Ramos (cell line): ENCODE measurements around the gene NBAS.

Experiments used
- in situ Hi-C: fragments of 300-500 bp; cut with MboI; formaldehyde crosslinking; loops from one replicate; pipeline ENCODE4 v1.14.3; 2022; ENCODE audit warnings: low sequenced_read_pairs; ENCODE audit not compliant: unreplicated experiment

The NBAS gene

GRCh38 chr2:15189216-15189615 lies 371.9 kb downstream of the NBAS start:
- in situ Hi-C loops = no loop called here

- in situ Hi-C loops = no loop called here
Measured at GRCh38 chr2:15187702-15188101, 373.4 kb downstream of the NBAS start.

- in situ Hi-C loops = no loop called here
Measured at GRCh38 chr2:15186118-15186517, 375.0 kb downstream of the NBAS start.

DNA sequence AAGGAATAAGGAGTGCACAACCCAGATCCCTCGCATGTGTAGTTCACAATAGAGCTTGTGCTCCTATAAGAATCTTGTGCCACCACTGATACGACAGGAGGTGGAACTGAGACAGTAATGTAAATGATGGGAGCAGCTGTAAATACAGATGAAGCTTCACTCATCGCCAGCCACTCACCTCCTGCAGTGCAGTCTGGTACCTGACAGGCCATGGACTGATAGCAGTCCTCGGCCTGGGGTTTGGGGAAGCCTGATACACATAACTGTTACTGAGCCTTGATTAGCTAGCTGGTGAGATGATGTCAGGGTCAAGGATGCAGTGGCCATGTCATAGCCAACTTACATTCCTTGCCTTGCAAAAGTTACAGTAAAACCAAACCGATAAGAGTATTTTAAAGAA lies 376.6 kb downstream of the NBAS start:
- in situ Hi-C loops = no loop called here

- in situ Hi-C loops = no loop called here
Measured at GRCh38 chr2:15182275-15182674, 378.9 kb downstream of the NBAS start.

DNA sequence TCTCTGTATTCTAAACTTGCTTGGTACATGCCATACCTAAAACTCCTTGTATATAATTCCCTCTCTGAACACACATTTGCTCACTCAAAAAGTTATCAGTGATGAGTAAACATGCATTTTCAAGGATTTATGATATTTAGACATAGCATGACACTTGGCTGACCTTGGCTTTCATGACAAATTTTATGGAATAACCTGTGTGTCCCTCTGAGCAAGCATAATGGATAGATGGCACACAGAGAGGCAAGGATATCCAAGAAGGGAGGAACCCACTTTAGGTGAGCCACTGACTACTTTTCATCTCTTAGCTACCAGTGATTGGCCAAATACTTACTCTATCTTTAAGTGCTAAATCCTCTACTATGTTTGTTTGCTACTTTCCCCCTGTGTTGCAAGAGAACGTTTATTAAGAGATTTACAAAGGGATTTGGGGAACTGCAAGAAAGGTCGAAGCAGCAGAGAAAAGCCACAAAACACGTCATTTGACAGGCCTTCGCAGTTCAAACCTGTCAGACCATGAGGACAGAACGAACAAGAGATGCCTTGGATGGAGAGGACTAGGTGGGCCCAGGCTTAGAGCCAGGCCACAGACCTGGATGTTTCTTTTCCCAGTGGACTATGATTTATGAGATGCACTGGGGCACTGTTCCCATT lies 379.9 kb downstream of the NBAS start:
- in situ Hi-C loops = no loop called here

- in situ Hi-C loops = no loop called here
Measured at GRCh38 chr2:15180379-15180778, 380.8 kb downstream of the NBAS start.

GRCh38 chr2:15178946-15179345 lies 382.2 kb downstream of the NBAS start:
- in situ Hi-C loops = no loop called here

- in situ Hi-C loops = no loop called here
Measured at GRCh38 chr2:15177103-15177502, 384.0 kb downstream of the NBAS start.

GRCh38 chr2:15176604-15177003 lies 384.5 kb downstream of the NBAS start:
- in situ Hi-C loops = no loop called here

DNA sequence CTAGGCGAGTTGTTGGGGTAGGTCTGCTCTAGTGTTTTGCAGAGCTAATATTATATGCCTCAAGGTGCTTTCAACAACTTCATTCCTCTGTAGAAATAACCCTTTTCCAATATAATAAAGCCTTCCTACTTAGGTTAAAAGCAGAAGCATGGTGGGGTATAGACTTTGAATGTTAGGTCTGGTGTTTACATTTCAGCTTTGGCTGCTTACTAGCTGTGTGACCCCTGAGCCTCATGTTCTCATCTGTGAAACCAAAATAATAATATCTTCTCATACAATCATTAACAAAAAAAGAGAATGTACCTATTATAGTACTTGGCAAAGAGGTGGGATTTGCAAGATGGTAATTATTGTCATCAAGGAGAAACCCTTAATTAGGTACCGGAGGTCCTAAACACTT lies 386.6 kb downstream of the NBAS start:
- in situ Hi-C loops = no loop called here

DNA sequence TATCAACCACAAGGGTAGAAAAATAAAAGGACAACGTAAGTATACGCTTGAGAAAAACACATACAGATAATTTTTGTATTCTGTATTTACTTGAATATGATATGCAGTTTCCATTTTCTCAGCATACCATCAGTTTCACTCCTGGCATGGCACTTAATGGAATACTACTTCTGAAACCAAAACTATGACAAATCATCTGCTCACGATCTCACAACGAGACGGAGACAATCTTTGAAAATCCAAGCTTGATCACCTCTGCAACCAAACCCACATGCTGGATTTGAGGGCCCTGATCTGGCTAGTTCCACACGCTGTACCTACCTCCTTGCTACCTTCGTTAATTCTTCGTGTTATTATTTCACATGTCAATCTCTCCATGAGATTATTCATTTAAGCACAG lies 387.6 kb downstream of the NBAS start:
- in situ Hi-C loops = no loop called here

GRCh38 chr2:15172825-15173224 lies 388.3 kb downstream of the NBAS start:
- in situ Hi-C loops = no loop called here

DNA sequence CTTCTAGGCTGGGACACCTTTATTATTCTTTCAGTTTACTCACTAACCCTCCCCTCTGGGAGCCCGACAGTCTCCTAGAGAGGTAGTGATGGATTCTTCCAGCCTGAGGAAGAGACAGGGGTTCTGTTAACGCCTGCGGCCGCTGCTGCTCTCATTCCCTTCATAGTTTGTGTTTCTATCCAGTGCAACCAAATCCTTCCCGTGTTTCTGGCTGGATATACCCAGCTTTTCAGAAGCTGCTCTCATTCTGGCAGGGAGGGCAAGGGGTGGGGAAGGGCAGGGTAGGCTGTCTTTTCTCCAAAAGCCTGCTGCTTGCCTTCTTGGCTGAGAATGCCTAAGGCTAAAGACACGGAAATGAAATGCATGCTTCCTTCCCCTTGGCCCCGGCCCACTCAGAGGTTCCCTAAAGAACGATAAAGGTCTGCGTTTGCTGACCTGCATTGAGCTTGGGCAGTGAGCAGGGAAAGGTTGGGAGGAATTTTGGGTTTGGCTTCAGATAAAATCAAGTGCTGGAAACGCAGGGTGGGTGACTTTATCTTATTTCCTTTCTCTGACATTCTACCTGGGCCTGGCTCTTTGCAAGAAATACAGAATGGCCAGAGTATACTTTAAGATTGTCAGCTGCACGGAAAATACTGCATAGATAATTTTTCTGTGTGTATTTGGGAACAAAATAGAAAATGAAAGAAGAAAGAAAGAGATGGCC lies 390.9 kb downstream of the NBAS start:
- in situ Hi-C loops = no loop called here

GRCh38 chr2:15169326-15170069 lies 391.6 kb downstream of the NBAS start:
- in situ Hi-C loops = no loop called here

DNA sequence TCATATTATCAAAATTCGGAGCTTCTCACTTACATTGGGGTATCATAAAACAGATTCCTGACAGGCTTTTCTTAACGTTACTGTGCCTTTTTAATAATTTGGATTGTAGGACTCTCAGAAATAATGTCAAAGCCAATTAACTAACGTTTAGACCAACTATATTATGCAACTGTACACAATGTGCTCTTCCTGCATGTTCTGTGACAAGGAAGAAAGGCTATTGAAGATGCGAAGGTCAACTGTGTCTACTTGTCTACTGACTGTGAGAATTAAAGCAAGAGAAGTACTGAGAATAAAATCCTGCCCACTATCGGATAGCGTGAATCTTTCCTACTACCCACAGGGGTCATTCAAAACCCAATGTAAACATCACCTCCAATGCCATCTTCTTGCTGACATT lies 393.0 kb downstream of the NBAS start:
- in situ Hi-C loops = no loop called here

GRCh38 chr2:15166878-15167277 lies 394.3 kb downstream of the NBAS start:
- in situ Hi-C loops = no loop called here

DNA sequence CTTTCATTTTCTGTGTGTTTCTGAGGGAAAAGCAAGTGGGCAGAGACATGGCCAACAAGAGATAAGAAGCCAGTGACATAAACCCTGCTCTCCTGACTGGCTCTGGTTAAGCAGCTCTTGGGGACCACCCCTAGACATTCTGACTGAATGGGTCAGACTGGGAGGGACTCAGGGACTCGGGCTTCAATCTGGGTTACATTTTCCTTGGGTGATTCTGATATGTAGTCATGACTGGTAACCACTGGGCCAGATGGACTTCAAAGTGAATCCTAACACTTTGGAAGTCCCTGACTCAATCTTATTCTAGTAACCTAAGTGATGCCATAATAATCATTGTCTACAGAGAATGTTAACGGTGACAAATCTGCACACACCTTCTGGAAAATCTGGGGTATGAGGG lies 397.8 kb downstream of the NBAS start:
- in situ Hi-C loops = no loop called here

DNA sequence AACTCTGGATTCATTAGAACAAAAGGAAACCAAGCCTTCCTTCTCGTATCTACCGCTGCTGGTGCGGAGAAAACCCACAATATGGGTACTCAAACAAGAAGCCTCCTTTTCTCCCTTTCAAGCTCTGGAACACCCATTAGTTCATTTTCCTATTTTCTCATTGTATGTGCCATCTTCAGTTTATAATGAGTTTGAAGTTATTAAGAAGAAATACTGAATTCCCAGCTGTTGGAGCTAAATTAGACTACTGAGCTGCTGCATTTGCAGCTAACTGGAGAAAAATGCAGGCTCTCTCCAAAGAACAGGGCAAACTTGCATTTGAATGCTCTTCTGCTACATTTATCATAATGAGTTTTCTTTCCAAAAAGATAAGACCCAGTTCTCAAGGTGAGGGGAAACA lies 398.5 kb downstream of the NBAS start:
- in situ Hi-C loops = no loop called here

DNA sequence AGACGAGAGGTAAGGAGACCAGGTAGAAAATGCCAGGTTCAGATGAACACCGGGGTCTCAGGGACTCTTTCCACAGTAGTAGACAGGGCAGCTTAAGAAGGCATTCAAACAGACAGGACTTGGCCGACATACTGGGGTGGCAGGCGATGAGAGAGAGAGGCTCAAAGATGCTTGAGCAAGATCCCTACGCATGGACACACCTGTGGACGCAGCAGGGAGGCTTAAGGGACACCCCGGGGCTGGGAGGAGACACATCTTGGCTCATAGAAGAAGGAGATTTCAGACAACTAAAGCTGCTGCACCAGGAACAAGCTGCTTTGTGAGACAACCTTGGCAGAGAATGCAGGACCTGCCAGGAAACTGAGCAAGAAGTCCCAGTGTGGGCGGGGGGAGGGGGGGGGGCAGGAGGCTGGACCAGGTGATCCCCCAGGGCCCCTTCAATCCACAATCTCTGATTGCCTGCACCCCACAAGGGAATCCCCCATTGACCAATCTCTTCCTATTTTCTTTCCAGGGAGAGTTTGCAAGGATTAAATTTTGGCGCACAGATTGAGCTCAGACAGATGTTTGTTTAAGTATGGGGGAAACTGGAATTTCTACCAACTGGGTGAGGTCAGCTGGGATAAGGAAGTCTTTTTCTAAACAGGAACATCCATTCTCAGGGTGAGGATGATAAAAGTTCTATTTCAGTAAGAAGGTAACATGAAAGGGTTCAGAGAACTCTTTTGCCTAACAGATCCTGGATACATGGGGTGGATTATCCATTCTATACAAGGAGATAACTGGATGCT lies 400.7 kb downstream of the NBAS start:
- in situ Hi-C loops = no loop called here

DNA sequence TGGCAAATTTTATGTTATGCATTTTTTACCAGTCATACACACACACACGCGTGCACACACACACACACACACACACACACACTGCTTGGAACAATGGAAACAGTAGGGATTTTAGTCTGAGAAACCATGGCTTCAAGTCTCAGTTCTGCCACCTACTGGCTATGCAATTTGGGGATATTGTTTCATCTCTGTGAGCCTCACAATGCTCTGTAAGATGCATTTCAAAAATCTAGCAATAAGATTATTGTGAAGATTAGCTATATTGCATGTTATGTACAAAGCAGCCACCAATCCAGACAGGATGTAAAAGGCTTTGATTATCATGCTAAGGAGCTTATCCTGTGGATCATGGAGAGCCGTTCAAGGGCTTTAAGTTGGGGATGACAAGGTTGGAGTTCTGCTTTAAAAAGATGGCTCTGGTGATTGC lies 401.4 kb downstream of the NBAS start:
- in situ Hi-C loops = no loop called here
